SW 1271 (cell line): ENCODE results near the gene GOLT1B.

ENCODE experiments used
- DNase-seq, 2 experiments: peaks; one replicate each; lab custom pipeline; 2025; lab: John Stamatoyannopoulos, UW

GOLT1B gene

DNA sequence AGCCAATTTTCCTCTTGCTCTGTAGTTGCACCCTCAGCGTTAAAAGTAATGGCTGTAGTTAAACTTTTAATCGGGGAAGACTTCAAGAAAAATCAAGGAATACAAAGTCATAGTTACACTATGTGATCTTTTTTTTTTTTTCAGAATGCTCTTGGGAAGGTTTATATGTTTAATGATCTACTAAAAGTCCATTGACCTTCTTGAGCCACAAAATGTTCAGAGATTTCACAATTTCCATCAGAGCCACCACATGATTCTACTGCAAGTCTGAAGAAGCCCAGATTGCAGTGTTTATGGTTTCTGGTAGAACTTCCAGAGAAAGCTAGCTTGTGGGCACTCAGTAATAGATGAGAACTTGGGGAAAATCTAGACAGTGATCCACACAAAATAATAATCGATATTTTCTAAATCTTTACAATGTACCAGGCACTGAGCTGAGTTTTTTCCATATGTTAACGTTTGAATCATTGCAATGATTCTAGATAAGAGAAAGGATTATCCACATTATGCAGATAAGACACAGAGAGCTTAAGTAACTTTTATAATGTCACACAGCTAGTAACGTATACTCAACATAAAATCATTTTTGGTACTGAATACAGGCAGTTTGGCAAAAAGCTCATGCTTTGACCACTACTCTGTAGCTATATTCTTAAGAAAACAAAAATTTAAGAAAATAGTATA lies 64.8 kb downstream of the GOLT1B start:
- no peak for DNase-seq

DNA sequence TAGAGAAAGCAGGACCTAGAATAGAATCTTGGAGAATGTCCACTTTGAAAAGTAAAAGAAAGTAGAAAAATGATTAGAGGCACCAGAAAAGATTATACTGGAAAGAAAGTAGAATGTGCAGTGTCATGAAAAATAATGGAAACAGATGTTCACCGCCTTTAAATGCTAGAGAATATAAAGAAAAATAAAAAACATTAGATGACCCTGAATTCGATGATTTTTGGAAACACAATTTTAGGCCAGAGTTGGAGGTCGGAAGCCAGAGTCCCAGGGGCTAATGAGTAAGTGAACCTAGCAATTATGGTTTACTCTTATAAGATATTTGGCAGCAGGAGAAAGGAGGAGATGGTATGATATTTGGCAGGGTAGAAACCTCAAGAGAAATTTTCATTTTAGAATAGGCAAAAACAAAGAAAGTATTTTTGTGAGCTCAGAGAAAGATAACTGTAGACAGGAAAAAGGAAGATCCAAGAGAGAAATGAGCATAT lies 65.4 kb downstream of the GOLT1B start:
- no peak for DNase-seq
